Testis (tissue), 2 donors: ENCODE data around the gene RHBDL1.
"Not testable (repeated sequence)": the region's sequence is repeated elsewhere in the genome, so short reads cannot be mapped to it uniquely, and the experiment has no call there.

Experiments used
- CTCF ChIP-seq, 3 experiments: fragments of 450-650 bp in 2 of 3; fragments of 200-600 bp in 1 of 3; sonication (generic) in 1 of 3; IDR thresholded peaks; one replicate each; pipeline ENCODE4 v1.5.1; 2016 to 2019; ENCODE audit warnings: antibody characterized with exemption in 3 of 3, mild to moderate bottlenecking in 2 of 3, moderate library complexity in 1 of 3
- POLR2A ChIP-seq: fragments of 450-650 bp; IDR thresholded peaks from one replicate; pipeline ENCODE4 v1.6.1; 2017; ENCODE audit warnings: antibody characterized with exemption, mild to moderate bottlenecking, moderate library complexity

- peak; percentile 7 to 27 (median 18) for TF ChIP-seq CTCF (IDR thresholded peaks at IDR 0.05)
- not testable (repeated sequence) for TF ChIP-seq POLR2A
These were observed 37.3 kb downstream of the RHBDL1 start for GRCh38 chr16:712740-713250.
